ENCODE results near the gene FTCD. TPM values are rescaled to one million over a fixed set of nuclear protein-coding genes. Genes with fewer than 3 reads are reported as not detected.
A peak's percentile ranks its signal among the peaks of the same experiment; 100 is the strongest.
"Not testable (repeated sequence)": the region's sequence is repeated elsewhere in the genome, so short reads cannot be mapped to it uniquely, and the experiment has no call there.

The FTCD gene
- total RNA-seq, 1 experiment from 2014 or later = not detected

DNA sequence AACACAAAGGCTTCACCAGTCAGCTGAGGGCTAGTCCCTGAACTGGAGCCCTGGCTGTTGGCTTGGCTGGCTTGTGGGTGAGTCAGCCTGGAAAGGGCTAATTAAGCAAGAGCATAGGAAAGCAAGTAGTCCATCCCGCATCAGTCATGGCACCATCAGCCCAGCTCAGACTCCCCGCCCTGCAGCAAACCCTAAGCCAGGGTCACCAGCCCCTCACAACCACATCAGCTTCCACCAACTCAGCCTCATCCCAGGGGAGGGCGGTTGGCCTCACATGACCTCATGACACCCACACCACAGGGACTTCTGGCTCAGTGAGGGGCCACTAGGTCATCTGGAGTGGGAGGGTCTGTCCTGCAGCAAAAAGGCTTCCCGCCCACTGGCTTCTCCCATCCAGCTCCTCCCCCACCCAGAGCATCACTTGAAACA lies 35.9 kb upstream of the FTCD start:
- Histone ChIP-seq H3K4me3 (no peak overlapping the region), H3K27me3 (no peaks in the 10 kb centered on the region), H3K36me3 (peaks cover 12% of the 10 kb centered on the region; the same call in 1 of the 2 replicates), H3K27ac (no peak overlapping the region), H3K4me1 (peaks cover 17% of the 10 kb centered on the region), H3K9me3 (replicated peaks) (no peaks in the 10 kb centered on the region)
- no peak for DNase-seq

GRCh38 chr21:46190491-46191131 lies 35.2 kb upstream of the FTCD start:
- DNase-seq = no peak
- peaks cover 12% of the 10 kb centered on the region; the same call in 1 of the 2 replicates for H3K36me3 ChIP-seq

DNA sequence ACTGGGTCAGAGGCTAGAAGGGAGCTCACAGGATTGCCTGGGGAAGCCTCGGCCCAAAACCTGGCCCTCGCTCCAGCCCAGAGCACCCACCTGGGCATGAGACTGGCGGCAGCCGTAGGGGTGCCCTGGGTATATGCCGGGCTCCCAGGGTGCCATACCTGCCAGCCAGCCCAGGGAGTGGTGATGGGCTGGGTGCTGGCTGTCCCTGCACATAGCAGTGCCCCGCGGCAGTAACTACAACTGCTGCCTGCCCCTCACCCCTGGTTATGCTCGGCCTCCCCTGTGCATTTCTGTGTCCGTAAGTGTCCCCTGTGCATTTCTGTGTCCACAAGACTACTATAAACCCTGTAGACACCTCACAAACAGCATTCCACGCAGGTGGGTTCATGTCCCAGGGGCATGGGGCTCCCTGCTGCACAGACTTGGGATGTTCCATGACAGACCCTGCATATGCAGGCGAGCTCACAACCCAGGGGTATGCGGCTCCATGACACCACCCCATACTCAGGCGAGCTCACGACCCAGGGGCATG lies 34.6 kb upstream of the FTCD start:
- Histone ChIP-seq H3K9me3 (replicated peaks) (no peaks in the 10 kb centered on the region), H3K4me1 (peaks cover 17% of the 10 kb centered on the region), H3K4me3 (no peak overlapping the region), H3K27me3 (no peaks in the 10 kb centered on the region), H3K36me3 (peaks cover 12% of the 10 kb centered on the region; the same call in 1 of the 2 replicates), H3K27ac (no peak overlapping the region)
- no peak for DNase-seq

More at GRCh38 chr21:46190491-46191131, 35.2 kb upstream of the FTCD start:
- Histone ChIP-seq H3K27me3 (no peaks in the 10 kb centered on the region), H3K9me3 (replicated peaks) (no peaks in the 10 kb centered on the region), H3K4me3 (no peak overlapping the region), H3K4me1 (peaks cover 17% of the 10 kb centered on the region), H3K27ac (no peak overlapping the region)

DNA sequence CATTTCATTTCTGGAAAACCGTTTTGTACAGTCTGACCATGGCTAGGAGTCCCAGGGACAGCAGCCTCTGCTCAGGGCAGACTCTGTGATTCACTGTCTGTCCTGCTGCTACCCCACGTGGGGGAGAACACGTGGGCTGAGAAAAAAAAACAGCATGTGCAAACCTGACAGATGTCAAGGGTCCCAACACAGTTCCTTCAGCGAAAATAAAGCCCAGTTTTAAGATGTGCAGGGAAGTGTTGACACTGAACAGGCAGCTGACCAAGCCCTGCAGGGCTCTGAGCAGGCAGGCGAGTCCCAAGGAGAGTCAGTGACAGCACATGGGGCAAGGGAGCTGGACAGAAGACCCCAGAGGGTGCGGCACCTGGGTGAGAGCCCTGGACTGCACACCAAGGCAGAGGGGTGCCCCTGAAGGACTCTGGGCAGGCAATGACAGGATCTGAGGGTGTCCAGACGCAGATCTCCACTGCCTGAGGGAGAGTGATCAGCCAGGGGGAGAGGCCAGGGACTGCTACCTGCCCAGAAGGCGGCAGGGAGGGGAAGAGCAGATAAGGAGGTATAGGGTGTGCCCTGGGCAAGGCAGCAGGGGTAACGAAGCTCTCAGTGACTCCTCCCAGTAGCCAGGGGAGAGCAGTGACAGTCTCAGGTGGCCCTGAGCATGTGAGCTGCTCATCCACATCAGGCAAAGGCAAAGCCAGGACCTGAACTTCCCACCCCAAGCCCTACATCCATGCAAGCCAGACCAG lies 34.0 kb upstream of the FTCD start:
- no peak for DNase-seq
- H3K27ac ChIP-seq = 0 out of 2 replicates have a peak overlapping the region, but pooled peaks have one; percentile 54
- H3K36me3 ChIP-seq = peaks cover 7% of the 10 kb centered on the region; the same call in 1 of the 2 replicates

DNA sequence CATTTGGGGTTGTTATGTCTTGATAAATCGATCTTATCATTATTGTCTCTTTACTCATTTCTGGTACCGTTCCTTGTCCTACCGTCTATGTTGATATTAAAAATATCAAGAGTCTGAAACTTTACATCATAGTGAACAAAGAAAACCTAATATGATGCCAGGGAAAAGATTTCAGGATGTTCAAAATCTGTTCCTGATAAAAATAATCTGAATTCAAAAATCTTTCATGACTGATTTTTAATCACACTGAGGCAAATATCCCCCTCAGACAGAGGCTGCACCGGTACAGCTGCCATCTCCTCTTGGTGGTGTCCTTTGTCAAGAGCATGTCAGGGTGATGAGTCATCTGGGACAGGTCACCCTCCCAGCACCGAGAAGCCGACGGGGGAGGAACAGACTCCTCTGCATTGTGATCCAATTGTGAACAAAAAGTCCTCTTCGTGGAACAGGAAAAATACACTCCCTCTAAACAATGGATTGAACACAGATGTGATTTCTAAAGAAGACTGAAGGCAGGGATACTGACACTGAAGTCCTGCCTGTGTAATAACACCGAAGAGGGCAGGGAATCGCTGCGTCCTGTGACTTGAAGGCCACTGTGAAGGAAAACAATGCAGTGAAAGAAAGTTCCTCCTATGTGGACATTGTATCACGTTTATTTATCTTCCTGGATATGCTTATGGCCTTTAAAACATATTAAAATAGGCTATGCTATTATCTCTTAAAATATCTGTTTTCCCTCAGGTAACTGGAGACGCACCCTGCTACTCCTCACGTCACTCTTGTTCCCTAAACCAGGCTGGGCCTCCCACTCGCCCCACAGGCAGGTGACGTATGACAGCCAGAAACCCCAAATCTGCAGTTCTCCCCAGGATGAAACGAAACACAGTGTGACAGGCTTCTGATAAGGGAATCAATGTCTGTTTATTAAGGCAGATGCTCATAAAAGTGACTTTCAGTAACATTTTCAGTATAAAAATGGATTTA lies 33.1 kb upstream of the FTCD start:
- Histone ChIP-seq H3K9me3 (replicated peaks) (no peaks in the 10 kb centered on the region), H3K27me3 (no peaks in the 10 kb centered on the region), H3K4me3 (no peak overlapping the region), H3K36me3 (no peaks in the 10 kb centered on the region; the same call in 1 of the 2 replicates), H3K4me1 (peaks cover 17% of the 10 kb centered on the region), H3K27ac (peak overlapping the region; percentile 54)
- DNase-seq = peak; percentile 67 to 72

More for the DNA sequence above, 34.0 kb upstream of the FTCD start:
- Histone ChIP-seq H3K4me1 (peaks cover 17% of the 10 kb centered on the region), H3K4me3 (no peak overlapping the region), H3K9me3 (replicated peaks) (no peaks in the 10 kb centered on the region), H3K27me3 (no peaks in the 10 kb centered on the region)

DNA sequence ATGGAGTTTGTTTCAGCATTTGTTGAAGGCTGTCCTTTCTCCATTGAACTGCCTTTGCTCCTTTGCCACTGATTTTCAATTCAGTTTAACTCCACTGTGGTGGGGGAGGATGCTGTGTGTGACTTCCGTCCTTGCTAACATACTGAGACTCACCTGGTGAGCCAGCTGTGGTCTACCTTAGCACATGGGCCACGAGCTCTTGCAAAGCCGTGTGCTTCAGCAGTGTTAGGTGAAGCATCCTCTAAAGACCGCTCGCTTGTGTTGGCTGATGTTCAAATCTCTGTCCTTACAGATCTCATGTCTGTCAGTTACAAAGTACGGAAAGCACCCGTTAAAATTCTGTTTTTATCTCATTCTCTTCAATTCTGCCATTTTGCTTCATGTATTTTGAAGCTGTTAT lies 32.4 kb upstream of the FTCD start:
- Histone ChIP-seq H3K27me3 (no peaks in the 10 kb centered on the region), H3K4me3 (no peak overlapping the region), H3K27ac (peak overlapping the region; percentile 54; the same call in 1 of the 2 replicates), H3K36me3 (no peaks in the 10 kb centered on the region; the same call in 1 of the 2 replicates), H3K9me3 (replicated peaks) (no peaks in the 10 kb centered on the region), H3K4me1 (peaks cover 17% of the 10 kb centered on the region)
- DNase-seq = no peak

DNA sequence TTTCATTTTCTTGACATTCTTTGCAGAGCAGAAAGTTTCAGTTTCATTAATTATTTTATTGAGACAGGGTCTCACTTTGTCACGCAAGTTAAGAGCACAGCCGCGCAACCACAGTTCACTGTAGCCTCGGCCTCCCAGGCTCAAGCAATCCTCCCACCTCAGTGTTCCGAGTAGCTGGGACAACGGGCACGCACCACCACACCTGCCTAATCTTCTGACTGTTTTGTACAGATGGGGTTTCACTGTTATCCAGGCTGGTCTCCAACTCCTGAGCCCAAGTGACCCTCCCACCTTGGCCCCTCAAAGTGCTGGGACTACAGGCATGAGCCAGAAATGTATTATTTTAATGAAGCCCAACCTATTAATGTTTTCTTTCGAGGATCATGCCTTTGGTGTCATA lies 31.9 kb upstream of the FTCD start:
- DNase-seq = no peak
- no peaks in the 10 kb centered on the region for H3K9me3 ChIP-seq (replicated peaks)
- no peaks in the 10 kb centered on the region for H3K27me3 ChIP-seq
- H3K4me3 ChIP-seq = no peak overlapping the region
- H3K36me3 ChIP-seq = no peaks in the 10 kb centered on the region; the same call in 1 of the 2 replicates
- peaks cover 17% of the 10 kb centered on the region for H3K4me1 ChIP-seq
- no peak overlapping the region for H3K27ac ChIP-seq

DNA sequence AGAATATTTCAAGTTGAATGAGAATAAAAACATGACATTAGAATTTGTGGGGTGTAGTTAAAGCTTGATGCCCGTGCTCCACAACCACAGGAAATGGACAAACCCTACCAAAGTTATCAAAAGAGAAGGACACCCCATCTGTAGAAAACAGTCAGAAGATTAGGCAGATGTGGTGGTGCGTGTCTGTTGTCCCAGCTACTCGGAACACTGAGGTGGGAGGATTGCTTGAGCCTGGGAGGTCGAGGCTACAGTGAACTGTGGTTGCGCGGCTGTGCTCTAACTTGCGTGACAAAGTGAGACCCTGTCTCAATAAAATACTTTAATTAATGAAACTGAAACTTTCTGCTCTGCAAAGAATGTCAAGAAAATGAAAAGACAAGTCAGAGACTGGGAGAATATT lies 30.3 kb upstream of the FTCD start:
- DNase-seq = no peak
- Histone ChIP-seq H3K27me3 (no peaks in the 10 kb centered on the region), H3K27ac (peak overlapping the region; percentile 75; the same call in 1 of the 2 replicates), H3K9me3 (replicated peaks) (no peaks in the 10 kb centered on the region), H3K4me1 (peaks cover 17% of the 10 kb centered on the region), H3K4me3 (peak overlapping the region; percentile 100), H3K36me3 (no peaks in the 10 kb centered on the region; the same call in 1 of the 2 replicates)

GRCh38 chr21:46184625-46185555 lies 29.5 kb upstream of the FTCD start:
- Histone ChIP-seq H3K36me3 (no peaks in the 10 kb centered on the region; the same call in 1 of the 2 replicates), H3K27ac (peak overlapping the region; percentile 75)
- peak; percentile 88 to 91 for DNase-seq

GRCh38 chr21:46183910-46184624 lies 28.7 kb upstream of the FTCD start, which contains the start of gene SPATC1L:
TSS of gene SPATC1L (minus strand) at chr21:46184459. CDS start at chr21:46182816, 1,643 bp downstream.
- Histone ChIP-seq H3K27ac (peak within 1 kb of the TSS; percentile 75), H3K4me1 (peaks cover 13% of the 10 kb centered on the region), H3K9me3 (replicated peaks) (no peaks in the 10 kb centered on the region), H3K4me3 (peak within 1 kb of the TSS; percentile 100), H3K27me3 (no peaks in the 10 kb centered on the region), H3K36me3 (no peaks in the 10 kb centered on the region; the same call in 1 of the 2 replicates)
- peak; percentile 76 to 79 for DNase-seq

More at GRCh38 chr21:46184625-46185555, 29.5 kb upstream of the FTCD start:
- Histone ChIP-seq H3K9me3 (replicated peaks) (no peaks in the 10 kb centered on the region), H3K4me1 (peaks cover 17% of the 10 kb centered on the region), H3K27me3 (no peaks in the 10 kb centered on the region), H3K4me3 (peak overlapping the region; percentile 100)

DNA sequence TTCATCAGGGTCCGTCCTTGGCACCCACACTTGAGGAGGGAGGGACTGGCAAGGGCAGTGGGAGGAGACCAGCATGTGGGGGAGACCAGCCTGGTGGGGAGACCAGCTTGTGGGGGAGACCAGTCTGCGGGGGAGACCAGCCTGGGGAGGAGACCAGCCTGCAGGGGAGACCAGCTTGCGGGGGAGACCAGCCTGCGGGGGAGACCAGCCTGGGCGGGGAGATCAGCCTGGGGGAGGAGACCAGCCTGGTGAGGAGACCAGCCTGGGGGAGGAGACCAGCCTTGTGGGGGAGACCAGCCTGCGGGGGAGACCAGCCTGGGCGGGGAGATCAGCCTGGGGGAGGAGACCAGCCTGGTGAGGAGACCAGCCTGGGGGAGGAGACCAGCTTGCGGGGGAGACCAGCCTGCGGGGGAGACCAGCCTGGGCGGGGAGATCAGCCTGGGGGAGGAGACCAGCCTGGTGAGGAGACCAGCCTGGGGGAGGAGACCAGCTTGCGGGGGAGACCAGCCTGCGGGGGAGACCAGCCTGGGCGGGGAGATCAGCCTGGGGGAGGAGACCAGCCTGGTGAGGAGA lies 28.0 kb upstream of the FTCD start:
- not testable (repeated sequence) for H3K4me1 ChIP-seq; H3K9me3 ChIP-seq (replicated peaks); DNase-seq; H3K27ac ChIP-seq; H3K36me3 ChIP-seq; H3K27me3 ChIP-seq
- H3K4me3 ChIP-seq = peak overlapping the region; percentile 100

DNA sequence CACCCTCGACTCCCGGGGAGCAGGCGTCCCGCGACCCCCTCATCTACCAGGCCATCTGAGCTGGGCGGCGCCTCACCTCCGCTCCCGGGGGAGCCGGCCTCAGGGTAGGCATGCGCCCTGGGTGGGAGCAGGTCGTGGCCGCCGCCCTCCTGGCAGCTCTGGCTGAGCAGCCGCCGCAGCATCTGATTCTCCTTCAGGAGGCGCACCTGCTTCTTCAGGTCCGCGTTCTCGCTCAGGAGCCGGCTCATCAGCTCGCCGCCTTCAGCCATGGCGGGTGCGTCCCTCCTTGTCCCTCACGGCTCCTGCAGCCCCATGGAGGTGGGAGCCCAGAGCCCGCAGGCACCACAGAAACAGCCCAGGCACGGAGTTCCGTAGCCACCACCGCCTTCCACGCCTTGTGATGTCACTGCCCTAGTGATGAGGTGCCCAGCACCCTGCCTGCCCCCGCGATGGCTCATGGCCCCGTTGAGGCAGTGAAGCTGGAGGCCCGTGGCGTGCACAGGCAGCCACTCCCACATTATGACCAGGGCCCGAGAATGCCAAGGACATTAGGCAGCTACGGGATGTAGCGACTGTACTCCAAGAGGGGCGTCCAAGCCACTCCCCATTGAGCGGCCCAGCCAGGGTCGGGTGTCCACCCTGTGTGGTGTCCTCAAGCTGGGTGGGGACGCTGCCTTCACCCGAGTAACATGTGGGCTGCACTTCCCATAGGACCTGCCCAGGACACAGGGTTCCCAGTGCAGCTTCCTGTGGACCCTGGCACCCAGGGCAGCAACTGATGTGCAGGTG lies 27.4 kb upstream of the FTCD start:
- no peak for DNase-seq
- Histone ChIP-seq H3K27ac (no peak overlapping the region), H3K36me3 (no peaks in the 10 kb centered on the region; the same call in 1 of the 2 replicates), H3K4me1 (peaks cover under 1% of the 10 kb centered on the region; the same call in 1 of the 2 replicates), H3K4me3 (no peak overlapping the region), H3K27me3 (no peaks in the 10 kb centered on the region), H3K9me3 (replicated peaks) (no peaks in the 10 kb centered on the region)
